ENCODE data around the gene SCUBE2.

GRCh38 chr11:8998017-8998416, 93.4 kb downstream of the SCUBE2 start:
- TF ChIP-seq POLR2AphosphoS5 (IDR thresholded peaks at IDR 0.05; ENCODE audit: insufficient read depth in 1 of 2, low read depth in 1 of 2) (no peak), CTCF (IDR thresholded peaks at IDR 0.05) (no peak)

All from vagina (tissue), 2 donors.